ENCODE results near the gene RPS6KA5. TPM values are rescaled to one million over a fixed set of nuclear protein-coding genes. Genes with fewer than 3 reads are reported as not detected.
"Not testable (repeated sequence)": the region's sequence is repeated elsewhere in the genome, so short reads cannot be mapped to it uniquely, and the experiment has no call there.

The RPS6KA5 gene
- total RNA-seq: 10 to 100 TPM; 15.2 to 19.2 TPM

DNA sequence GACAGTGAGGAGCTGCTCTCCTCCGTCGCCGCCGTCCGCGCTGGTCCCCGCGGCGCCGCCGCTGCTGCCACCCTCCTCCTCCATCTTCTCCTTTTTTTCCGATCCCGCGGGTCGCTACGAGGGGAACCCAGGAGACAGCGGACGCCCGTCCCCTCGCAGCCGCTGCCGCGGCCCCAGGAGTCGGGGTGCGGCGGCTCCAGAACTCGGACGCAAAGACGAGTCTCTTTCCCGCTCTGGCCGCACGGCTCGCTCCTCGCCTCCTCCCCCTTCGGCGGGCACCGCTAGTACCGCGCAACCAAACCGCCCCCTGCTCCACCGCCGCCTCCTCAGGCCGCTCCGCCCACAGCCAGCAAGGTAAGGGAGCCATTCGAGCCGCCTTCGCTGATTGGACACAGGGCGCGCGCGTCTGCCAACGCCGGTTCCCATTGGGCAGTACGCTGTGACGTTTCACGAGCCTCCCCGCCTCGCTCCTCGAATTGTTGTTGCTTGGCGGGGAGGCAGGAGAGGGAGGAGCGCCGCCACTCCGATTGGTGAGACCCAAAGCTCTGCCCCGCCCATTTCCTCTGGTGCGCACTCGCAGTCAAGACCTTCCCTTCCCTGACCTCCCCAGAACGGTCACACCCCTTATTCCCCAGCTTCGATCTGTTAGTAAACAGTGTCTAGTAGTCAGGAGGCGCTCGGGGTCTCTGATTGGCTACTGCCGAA, at the start of gene RPS6KA5:
RPS6KA5 (minus strand) TSS at position 291 of the 705 bp plus-strand sequence; CDS start at position 84, 207 bp downstream.
- Histone ChIP-seq H3K9me3 (no peaks in the 10 kb centered on the region), H3K4me3 (peak within 1 kb of the TSS; percentile 79), H3K9ac (ENCODE audit: low read depth in 2 of 2, low read length in 2 of 2) (peak within 1 kb of the TSS; percentile 90 to 92), H3K36me3 (no peaks in the 10 kb centered on the region), H3K27ac (peak within 1 kb of the TSS; percentile 96), H3K27me3 (no peaks in the 10 kb centered on the region), H3K4me1 (no peaks in the 10 kb centered on the region)
- peak; percentile 100 for DNase-seq
- intact Hi-C loops (cut with DNase I): no loop called here
- no peak for TF ChIP-seq CTCF (IDR thresholded peaks at IDR 0.05)

DNA sequence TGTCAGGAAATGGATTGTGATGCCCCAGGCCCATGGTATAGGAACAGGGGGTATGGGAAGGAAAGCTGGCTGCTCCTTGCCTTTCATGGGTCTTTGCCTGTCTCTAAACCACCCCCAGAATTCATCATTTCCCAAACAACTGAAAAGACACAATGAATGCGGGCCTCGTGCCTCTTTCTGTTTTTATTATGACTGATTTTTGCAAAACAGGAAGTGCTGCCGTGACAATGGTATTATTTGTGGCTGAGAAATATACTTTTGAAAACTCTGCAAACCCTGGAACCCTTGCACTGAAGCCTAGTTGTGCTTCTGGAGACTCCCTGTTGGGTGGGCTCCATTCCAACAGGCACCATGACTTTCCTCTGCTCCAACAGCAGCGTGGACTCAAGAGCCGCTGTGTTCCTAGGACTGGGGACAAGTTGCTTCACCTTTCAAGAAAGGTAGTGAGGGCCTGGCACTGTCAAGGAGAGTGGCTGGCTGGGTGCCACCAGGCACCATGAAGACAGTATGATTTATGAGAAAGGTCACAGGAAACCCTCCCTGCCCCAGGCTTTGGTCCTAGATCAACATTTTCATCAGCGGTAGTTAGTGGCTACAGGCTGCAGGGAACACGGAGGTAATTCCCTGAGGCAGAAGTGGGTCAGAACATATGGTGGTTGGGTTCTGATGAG, 48.6 kb upstream of the RPS6KA5 start:
- Histone ChIP-seq H3K9me3 (no peaks in the 10 kb centered on the region), H3K4me1 (peaks cover 7% of the 10 kb centered on the region), H3K9ac (ENCODE audit: low read depth in 2 of 2, low read length in 2 of 2) (no peak overlapping the region), H3K27ac (peak overlapping the region; percentile 33), H3K36me3 (no peaks in the 10 kb centered on the region), H3K4me3 (no peak overlapping the region), H3K27me3 (no peaks in the 10 kb centered on the region)
- peak; percentile 52 for DNase-seq
- intact Hi-C loops (cut with DNase I): no loop called here
- no peak for TF ChIP-seq CTCF (IDR thresholded peaks at IDR 0.05)

DNA sequence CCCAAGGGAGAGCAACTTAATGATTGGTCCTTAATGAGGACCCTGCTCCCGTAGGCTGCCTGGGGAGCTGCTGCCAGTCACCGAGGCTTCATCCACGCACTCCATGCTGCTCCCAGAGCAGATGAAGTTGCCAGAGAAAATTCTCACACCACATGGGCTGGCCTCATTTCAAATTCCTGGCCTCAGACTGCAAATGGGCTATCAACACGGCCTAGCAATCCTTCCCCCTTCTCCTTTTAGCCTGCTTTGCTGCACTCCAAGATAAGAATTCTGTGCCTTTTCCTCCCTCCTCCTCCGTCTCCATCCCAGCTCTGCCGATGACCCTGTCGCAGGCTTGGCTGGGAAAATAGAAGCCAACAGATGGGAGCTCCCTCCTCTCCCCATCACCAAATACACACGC, 42.7 kb upstream of the RPS6KA5 start:
- no peak for DNase-seq
- no peak overlapping the region for H3K9ac ChIP-seq (ENCODE audit: low read depth in 2 of 2, low read length in 2 of 2)
- H3K27ac ChIP-seq: no peak overlapping the region
- intact Hi-C loops (cut with DNase I): no loop called here
- H3K4me3 ChIP-seq: no peak overlapping the region
- no peak for TF ChIP-seq CTCF (IDR thresholded peaks at IDR 0.05)
- H3K4me1 ChIP-seq: no peaks in the 10 kb centered on the region
- H3K36me3 ChIP-seq: no peaks in the 10 kb centered on the region
- H3K9me3 ChIP-seq: no peaks in the 10 kb centered on the region
- no peaks in the 10 kb centered on the region for H3K27me3 ChIP-seq

GRCh38 chr14:91100102-91100501, 39.7 kb upstream of the RPS6KA5 start:
- no peak overlapping the region for H3K27ac ChIP-seq
- H3K36me3 ChIP-seq: no peaks in the 10 kb centered on the region
- no peak overlapping the region for H3K9ac ChIP-seq (ENCODE audit: low read depth in 2 of 2, low read length in 2 of 2)
- DNase-seq: no peak
- no peak overlapping the region for H3K4me3 ChIP-seq
- H3K27me3 ChIP-seq: no peaks in the 10 kb centered on the region
- H3K4me1 ChIP-seq: no peaks in the 10 kb centered on the region
- H3K9me3 ChIP-seq: no peaks in the 10 kb centered on the region
- intact Hi-C loops (cut with DNase I): no loop called here
- no peak for TF ChIP-seq CTCF (IDR thresholded peaks at IDR 0.05)

DNA sequence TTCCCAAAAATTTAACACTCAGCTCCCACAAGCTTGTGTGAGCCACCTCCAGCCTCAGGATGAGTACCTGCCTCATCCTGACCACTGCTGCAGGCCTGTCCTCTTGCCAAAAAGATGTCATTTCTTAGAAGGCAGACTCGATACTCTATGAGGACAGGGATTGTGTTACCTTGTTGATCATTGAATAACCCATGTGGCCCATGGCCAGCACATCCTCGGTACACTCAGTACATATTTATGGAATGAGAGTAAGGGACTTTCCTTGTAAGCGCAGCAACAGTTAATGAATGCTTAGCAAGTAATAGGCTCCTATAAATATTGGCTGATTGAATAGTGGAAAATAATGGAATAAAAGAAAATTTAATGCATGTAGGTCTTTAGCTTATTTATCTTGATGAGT, 38.1 kb upstream of the RPS6KA5 start:
- TF ChIP-seq CTCF (IDR thresholded peaks at IDR 0.05): no peak
- H3K4me1 ChIP-seq: no peaks in the 10 kb centered on the region
- no peak overlapping the region for H3K9ac ChIP-seq (ENCODE audit: low read depth in 2 of 2, low read length in 2 of 2)
- H3K4me3 ChIP-seq: no peak overlapping the region
- intact Hi-C loops (cut with DNase I): no loop called here
- H3K27ac ChIP-seq: no peak overlapping the region
- H3K9me3 ChIP-seq: no peaks in the 10 kb centered on the region
- no peaks in the 10 kb centered on the region for H3K27me3 ChIP-seq
- no peaks in the 10 kb centered on the region for H3K36me3 ChIP-seq
- DNase-seq: no peak

DNA sequence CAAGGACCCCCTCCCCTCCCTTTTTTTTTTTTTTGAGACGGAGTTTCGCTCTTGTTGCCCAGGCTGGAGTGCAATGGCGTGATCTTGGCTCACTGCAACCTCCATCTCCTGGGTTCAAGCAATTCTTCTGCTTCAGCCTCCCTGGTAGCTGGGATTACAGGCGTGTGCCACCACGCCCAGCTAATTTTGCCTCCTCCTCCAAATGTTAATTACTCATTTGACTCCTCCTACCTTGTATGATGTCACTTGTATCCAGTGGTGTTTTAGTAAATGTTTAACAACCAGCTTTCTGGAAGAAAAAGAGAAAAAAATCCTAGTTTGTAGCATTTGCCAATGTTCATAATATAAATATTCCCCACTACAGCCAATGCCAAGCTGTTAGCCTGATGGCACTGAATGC, 37.2 kb upstream of the RPS6KA5 start:
- H3K36me3 ChIP-seq; H3K27ac ChIP-seq; intact Hi-C loops (cut with DNase I); H3K9me3 ChIP-seq; H3K4me3 ChIP-seq; H3K9ac ChIP-seq (ENCODE audit: low read depth in 2 of 2, low read length in 2 of 2); DNase-seq; H3K27me3 ChIP-seq; H3K4me1 ChIP-seq: not testable (repeated sequence)

Measured in colonic mucosa (tissue), 4 donors.